Stimulated activated CD8-positive, alpha-beta memory T cell treated with anti-CD3 and anti-CD28 coated beads, Interleukin-4, amount 100 ng/mL, for 48 hours (primary cell): ENCODE data around the gene TIMD4.
A peak's percentile ranks its signal among the peaks of the same experiment; 100 is the strongest.
"Not testable (repeated sequence)": the region's sequence is repeated elsewhere in the genome, so short reads cannot be mapped to it uniquely, and the experiment has no call there.

Experiments
- DNase-seq: peaks from one replicate; pipeline ENCODE4 v3.0.0-alpha.2; 2020

The TIMD4 gene

DNA sequence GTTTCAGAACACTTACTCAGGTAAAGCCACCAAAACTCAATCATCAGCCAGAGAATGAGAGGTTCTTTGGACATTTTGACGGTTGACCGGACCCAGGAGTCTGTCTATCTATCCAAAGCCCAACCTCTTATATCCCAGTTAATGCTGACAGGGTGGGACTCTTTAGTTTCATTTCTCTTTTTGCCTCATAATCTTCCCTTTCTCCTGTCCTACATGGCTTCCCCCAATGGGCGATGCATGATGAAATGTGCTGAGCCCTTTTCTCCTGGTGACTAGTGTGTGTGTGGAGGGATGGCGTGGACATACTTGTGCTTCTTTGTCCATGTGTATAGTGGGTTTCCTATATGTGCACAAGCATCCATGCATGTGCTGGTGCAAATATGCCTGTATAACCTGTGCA is at the start of gene TIMD4:
Gene TIMD4, minus strand, starts transcription at position 102 of the 400 bp plus-strand sequence. Its CDS starts 28 bp downstream, at position 74.
- no peak for DNase-seq

DNA sequence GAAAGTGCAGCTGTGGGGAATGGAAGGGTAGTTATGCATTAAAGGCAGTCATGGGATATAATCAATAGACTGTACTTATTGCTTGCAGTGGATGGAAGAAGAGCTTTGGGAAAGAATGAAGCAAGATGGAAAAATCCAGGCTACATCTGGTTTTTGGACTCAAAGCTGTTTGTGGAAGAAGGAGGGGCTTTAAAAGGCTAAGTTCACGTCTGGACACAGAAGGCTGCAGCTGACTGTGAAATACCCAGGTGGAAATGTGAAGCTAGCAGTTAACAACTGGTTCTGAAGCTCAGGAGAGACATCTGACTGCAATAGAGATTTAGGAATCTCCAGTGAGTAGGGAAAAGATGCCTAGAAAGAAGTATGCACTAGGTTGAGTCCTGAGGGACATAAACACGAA is 43.2 kb upstream of the TIMD4 start:
- DNase-seq: no peak

DNA sequence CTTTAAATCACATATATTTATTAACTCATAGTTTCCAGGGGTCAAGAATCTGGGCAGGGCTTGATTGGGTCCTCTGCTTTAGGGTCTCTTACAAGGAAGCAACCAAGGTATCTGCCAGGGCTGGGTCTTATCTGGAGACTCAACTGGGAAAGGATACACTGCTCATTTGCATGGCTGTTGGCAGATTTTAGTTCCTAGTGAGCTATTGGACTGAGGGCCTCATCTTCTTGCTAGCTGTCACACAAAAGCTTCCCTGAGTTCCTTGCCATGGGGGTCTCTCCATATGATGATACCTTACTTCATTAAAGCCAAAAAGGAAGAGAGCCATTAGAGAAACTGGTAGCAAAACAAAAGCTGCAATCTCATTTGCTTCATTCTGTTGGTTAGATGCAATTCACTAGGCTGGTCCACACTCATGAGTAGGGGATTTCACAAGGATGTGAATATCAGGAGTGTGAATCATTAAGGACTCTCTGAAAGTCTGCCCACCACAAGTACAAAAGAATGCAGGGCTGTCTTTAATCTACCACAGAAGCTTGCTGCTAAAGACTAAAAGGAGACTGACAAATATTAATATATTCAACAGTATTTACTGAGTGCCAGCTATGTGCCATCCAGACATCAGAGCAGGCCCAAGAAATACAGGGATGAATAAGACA is 42.0 kb upstream of the TIMD4 start:
- DNase-seq: no peak

DNA sequence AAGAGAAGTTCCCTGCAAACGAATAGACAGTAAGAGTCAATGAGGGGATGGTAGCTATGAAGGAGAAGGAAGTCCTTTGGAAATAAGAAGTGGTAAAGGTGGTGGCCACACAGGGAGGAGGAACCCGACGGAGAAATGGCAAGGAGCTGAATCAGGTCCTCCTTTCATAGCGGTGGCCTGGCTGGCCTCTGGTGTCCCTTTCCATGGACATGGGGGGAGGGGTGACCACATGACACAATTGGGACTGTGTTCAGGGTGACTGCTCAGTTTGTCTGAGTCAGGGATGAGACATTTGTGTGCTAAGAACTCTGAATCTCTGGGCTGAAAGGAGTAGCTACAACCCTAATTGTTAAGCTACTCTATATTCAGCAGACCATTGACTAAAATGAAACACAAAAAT is 28.7 kb upstream of the TIMD4 start:
- no peak for DNase-seq

DNA sequence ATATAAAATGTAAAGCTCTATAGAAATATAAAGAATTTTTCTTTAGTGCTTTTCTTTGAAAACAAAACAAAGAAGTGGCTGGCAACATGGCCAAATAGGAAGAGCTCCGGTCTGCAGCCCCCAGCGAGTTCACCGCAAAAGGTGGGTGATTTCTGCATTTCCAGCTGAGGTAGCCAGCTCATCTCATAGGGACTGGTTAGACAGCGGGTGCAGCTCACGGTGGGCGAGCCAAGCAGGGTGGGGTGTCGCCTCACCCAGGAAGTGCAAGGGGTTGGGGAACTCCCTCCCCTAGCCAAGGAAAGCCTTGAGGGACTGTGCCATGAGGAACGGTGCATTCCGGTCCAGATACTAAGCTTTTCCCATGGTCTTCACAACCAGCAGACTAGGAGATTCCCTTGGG is 21.0 kb upstream of the TIMD4 start:
- DNase-seq: no peak

DNA sequence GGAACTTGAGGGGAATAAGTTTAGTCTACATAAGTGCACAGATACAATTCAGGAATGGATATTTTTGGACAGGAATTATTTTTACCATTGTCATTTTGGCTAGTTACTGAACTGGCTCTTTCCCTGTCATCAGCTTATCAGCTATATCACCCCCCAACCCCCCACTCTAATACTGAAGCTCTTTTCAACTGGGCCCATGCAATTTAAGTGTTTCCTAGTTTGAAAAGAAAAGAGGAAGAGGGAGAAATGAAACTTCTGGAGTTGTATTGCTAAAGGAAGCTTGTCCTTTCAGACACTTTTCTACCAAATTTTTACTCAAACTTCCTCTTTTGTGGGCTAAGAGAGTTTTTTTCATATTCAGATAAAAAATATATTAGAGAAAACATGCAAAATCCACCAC is 18.5 kb upstream of the TIMD4 start:
- DNase-seq: no peak

DNA sequence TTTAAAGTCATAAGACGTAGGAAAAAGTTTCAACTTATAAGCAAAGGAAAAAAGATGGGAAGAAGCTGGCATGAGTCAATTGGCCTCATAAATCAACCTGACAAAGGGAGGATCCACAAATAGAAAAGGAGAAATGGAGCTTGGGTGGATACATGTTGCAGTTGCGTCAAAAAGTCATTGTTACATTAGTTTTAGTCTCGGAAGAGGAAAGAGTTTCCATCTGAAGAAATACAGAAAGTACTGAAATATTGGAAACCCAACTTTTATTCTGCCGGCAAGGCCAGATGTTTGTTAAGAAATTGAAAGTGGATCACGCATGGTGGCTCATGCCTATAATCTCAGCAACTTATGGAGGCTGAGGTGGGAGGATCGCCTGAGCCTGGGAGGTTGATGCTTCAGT is 11.3 kb upstream of the TIMD4 start:
- DNase-seq: no peak

DNA sequence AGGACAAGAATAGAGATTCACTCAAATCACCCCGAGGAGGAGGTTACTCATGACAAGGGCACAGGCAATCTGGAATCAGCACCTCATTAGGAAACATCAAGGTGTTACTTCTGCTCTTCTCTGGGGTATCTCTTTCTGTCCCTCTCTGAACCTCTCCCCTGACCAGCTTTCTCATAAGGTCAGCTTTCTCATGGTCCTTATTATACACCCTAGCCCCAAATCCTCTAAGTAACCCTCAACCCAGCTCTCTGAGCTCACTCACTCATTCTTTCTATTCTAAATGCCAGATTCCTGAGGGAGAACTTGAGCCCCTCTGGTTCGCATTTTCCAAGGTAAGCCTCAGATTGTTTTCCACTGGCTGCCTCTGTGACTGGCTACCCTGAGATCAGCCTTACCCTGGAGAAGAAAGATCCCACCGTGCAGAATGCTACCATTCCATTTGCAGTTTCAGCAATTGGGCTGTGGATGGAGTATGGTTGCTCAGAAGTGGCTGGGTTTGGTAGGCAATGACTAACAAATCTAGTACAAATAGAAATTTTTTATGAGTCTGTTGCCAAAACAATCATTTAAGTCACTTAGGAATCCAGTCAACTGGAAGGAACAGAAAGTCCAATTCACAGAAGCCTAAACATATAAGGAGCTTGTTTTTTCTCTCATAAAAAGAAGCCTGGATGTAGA is 9.0 kb upstream of the TIMD4 start:
- no peak for DNase-seq

DNA sequence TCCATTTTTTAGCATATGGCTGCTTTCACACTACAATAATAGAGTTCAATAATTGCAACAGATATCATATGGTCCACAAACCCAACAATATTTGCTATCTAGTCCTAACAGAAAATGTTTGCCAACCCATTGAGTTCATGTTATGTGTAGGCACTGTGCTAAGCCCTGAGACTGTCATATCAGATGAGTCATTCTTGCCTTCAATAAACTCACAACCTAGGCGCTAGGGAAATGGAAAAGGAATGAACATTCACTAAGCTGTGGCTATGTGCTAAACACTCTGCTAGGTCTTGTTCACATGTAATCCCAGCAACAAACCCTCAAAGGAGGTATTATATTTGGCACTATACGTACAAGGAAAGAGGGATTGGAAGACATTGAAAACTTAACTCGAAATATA is 8.4 kb upstream of the TIMD4 start:
- no peak for DNase-seq

DNA sequence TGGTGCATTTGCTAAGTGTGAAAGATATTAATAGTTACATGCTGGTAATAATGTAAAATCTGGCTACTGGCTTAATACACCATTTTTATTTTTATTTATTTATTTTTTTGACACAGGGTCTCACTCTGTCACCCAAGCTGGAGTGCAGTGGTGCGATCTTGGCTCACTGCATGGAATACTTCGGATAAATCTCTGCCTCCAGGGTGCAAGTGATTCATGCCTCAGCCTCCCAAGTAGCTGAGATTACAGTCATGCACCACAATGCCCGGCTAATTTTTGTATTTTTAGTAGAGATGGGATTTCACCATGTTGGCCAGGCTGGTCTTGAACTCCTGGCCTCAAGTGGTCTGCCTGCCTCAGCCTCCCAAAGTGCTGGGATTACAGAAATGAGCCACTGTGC is 4.4 kb upstream of the TIMD4 start:
- not testable (repeated sequence) for DNase-seq

DNA sequence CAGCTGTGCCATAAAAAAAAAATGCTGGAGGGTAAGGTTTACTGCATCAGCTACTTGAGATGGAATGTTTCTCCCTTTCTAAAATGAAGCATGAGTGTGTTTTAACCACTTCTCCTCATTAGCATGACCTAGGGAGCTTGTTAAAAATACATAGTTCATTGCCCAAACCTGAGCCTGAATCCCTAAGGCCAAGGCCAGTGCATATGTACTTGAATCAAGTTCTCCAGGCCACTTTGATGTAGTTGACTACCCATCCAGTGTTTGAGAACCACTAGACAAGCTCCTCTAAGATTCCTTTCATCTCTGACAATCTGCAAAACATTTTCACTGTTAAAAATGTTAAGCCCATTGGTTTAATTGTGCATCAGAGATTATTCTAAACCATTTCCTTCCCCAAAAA is 6.7 kb downstream of the TIMD4 start:
- no peak for DNase-seq

DNA sequence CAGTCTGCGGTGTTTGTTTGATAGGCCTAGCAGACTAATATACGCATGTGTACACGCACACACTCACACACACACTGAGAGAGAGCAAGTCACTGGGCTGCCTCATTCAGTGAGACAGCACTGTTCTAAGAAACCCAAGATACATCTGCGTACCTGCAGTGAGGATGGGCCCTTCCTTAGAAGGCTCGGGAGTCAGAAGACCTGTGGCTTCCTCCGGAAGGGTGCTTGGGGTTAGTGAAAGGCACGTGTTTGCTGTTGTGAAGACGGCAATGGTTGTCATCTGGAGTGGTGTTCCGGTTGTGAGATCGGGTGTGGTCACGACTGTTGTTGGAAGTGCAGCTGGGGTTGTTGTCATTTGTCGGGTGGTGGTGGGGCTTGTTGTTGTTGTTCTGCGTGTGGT is 11.7 kb downstream of the TIMD4 start:
- no peak for DNase-seq

DNA sequence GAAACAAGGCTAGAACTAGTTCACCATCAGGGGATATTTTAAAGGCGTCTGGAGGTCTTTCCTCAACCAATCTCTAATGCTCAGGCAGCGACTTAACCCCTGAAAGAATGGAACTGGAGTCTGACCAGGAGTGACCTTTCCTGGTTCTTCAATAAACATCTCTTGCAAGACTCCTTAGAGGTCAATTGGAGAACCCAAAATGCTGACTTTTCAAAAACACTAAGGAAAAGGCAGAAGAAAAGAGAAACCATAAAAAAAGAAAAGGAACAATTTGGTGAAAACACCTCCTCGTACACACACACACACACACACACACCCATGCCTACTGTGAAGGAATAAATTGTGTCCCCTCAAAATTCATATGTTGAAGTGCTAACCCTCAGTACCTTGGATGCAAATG is 12.3 kb downstream of the TIMD4 start:
- no peak for DNase-seq

DNA sequence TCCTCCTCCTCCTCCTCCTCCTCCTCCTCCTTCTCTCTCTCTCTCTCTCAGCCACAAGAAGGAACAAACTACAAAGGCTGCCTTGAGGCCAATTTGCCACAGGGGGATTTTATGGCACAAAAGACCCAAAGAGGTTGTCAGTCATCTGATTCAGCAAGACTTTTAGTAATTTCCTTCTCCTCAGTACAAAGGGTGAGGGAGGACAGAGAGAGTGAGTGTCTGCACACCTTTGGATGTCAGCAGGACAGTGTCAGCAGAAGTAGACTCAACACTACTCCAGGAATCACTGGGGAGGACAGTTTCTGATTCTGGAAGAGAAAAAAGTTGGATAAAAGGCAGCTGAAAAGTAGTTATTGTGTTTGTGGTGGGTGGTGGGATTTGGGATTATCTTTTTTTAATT is 13.6 kb downstream of the TIMD4 start:
- DNase-seq: no peak

DNA sequence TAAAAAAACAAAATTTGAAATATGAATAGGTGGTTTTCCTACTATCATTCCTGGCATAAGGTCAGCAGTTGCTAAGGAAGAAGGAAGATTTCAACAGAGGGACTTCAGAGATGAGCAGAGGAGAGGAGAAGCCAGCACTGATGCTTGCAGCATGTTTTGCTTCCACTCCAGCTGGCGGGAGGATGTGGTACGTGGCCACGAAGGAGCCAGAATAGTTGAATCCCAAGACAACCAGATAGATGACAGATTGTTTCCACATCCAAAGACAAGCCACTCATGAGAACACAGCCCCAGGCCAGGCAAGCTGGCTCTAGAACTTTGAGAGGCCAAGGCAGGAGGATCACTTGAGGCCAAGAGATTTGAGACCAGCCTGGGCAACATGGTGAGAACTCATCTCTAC is 15.1 kb downstream of the TIMD4 start:
- DNase-seq: no peak

DNA sequence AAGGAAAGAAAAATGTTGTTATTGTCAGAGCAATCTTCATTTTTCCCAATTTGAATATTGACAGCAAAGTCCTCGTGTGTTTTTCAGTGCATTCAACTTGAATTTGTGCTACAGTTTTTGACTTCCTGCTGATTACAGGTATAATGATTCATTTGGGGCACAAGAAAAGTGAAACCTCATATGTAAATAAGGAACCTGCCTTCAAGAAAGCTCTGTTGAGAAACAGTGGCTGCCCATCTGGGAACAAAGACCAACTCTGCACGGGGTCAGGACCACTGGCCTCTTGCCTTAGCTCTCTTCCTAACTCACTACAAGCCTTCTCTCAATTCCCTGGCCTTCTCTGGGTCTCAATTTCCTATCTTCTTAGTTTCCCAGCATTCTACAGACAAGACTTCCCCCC is 21.0 kb downstream of the TIMD4 start:
- DNase-seq: no peak

DNA sequence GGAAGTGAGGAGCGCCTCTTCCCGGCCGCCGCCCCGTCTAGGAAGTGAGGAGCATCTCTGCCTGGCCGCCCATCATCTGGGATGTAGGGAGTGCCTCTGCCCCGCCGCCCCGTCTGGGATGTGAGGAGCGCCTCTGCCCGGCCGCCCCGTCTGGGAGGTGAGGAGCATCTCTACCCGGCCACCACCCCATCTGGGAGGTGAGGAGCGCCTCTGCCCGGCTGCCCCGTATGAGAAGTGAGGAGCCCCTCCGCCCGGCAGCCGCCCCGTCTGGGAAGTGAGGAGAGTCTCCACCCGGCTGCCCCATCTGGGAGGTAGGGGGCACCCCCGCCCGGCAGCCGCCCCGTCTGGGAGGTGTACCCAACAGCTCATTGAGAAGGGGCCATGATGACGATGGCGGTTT is 22.6 kb downstream of the TIMD4 start:
- DNase-seq: not testable (repeated sequence)

DNA sequence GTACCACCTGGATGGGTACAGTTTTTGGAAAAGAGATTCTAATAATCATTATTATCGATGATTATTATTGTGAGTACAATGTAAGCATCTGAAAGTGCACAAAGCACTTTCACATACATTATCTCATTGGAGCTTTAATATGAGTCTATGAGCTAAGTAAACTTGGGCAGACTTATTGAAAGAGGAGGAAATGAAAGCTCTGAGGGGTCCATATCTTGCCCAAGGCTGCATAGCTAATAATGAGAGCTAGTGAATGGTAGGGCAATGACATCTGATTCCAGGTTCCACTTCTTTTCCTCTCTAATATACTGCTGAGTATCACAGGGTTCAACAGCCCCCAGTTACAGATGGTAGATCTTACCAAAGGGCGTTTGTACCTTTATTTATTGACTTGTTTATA is 26.1 kb downstream of the TIMD4 start:
- no peak for DNase-seq

DNA sequence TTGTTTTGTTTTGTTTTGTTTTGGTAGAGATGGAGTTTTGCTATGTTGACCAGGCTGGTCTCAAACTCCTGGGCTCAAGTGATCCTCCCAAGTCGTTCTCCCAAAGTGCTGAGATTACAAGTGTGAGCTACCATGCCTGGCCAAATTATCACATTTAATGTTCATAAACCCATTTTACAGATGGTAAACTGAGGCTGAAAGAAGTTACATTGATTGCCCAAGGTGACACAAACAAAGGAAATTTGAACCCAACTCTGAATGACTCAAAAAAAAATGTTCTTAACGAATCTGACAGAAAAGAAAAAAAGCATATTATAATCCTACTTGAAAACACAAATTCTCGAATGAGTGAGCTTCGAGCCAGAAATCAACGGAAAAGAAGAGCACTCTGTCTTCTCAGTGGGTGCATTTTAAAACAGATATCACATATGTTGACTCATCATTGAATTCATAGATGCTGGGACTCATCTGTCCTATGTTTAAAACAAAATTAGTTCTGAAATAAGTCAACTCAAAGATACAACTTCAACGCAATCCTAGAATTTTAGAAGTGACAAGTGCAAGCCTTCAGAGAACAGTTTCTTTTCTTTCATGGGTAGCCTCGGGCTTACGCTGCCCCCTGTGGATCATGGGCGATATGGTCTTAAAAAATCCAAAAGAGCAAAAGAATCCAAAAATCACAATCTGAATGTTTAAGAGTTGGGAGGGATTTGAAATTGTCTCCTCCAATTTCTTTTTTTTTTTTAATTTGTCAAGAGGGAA is 28.4 kb downstream of the TIMD4 start:
- DNase-seq: peak; percentile 71

DNA sequence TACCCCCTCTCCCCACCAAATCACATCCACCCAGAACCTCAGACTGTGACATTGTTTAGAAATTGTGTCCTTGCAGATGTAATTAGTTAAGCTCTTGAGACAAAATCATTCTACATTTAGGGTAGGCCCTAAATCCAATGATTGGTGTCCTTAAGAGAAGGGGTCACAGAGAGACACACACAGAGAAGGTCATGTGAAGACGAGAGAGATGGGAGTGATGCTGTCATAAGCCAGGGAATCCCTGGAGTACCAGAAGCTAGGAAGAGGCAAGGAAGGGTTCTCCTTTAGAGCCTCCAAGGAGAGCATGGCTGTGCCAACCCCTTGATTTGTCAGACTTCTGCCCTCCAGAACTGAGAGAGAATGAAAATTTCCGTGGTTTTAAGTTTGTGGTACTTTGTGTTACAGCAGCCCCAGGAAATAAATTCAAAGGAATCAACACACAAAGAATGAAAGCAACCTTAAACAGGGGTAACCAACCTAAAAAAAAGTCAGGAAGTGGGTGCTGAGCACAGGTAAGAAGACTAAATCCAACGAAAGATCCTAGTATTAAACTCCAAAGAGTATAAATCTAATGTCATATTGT is 33.6 kb downstream of the TIMD4 start:
- DNase-seq: no peak

DNA sequence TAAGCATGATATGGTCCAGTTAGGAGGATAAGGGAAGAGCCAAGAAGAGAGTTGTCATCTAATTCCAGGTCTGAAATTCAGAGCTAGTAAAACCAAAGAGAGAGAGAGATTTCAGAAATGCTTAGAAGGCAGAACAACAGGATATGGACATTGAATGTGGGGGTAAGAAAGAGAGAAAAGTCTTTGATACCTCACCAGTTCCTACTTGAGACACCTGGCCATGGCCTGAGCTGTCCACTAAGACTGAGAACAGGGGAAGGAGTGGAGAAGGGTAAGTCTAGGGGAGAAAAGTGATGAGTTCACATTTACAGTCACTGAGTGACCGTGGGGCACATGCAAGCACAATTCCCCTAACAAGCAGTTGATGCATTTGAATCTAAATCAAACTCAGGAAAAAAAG is 35.5 kb downstream of the TIMD4 start:
- no peak for DNase-seq

DNA sequence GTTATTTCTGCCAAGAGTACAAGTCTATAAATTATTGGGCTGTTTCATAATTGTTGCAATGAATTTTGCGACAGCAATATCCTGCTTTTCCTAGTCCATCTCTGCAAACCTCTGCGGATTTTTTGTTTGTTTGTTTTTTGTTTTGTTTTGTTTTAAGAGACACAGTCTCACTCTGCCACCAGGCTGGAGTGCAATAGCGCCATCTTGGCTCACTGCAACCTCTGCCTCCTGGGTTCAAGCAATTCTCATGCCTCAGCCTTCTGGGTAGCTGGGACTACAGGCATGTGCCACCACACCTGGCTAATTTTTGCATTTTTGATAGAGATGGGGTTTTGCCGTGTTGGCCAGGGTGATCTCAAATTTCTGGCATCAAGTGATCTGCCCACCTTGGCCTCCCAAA is 37.3 kb downstream of the TIMD4 start:
- DNase-seq: not testable (repeated sequence)

DNA sequence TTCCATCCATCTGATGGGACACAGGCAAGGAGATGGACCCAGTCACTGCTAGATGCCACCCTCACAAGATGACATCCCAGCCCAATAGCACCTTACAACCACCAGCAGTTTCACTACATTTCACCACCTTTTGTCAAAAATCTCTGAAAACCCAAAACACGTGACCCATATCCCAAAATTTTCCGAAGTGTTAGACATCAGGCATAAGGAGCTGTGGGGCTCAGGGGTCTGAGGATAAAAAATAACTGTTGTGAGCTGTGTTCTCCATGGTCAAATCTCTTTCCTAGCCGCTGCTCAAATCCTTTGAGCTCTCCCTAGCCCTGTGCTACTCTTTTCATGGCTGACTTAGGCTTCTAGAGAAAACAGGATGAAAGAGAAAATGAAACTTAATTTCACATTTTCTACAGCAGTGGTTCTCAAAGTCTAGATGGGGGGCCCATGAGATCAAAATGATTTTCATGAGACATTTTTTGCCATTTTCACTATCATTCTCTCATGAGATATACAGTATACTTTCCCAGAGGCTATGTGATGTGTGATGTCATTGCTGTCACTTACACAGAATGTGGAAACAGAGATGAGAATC is 40.7 kb downstream of the TIMD4 start:
- DNase-seq: no peak
